Bronchial epithelial cell (primary cell): ENCODE measurements around the gene PTEN. TPM values are rescaled to one million over a fixed set of nuclear protein-coding genes. Genes with fewer than 3 reads are reported as not detected.
A peak's percentile ranks its signal among the peaks of the same experiment; 100 is the strongest.
"Not testable (repeated sequence)": the region's sequence is repeated elsewhere in the genome, so short reads cannot be mapped to it uniquely, and the experiment has no call there.

Experiments
- DNase-seq: peaks from one replicate; pipeline ENCODE4 v3.0.0-alpha.2; 2010; ENCODE audit warnings: low read depth
- FAIRE-seq: peaks from 2 replicates; lab custom pipeline; 2011; peaks lifted over from hg19 to GRCh38; lab: Jason Lieb, UNC
- H3K27me3 ChIP-seq: 2 replicates; pipeline ENCODE4 v1.5.1; 2011; ENCODE audit warnings: low read length; ENCODE audit not compliant: control insufficient read depth, insufficient read depth
- H3K36me3 ChIP-seq: 2 replicates; pipeline ENCODE4 v1.5.1; 2011; ENCODE audit warnings: low read length; ENCODE audit not compliant: control insufficient read depth, insufficient read depth
- H3K4me3 ChIP-seq: 2 replicates; pipeline ENCODE4 v1.5.1; 2011; ENCODE audit warnings: mild to moderate bottlenecking, low read depth, low read length, control low read depth
- total RNA-seq: library from RNA; depleted of rRNA; stranded (reverse); fragments of >200 nt; gene quantifications from 2 replicates; pipeline ENCODE4 v1.2.1, GENCODE V29; 2014
- TF ChIP-seq, protein P1 (sequence below): IDR thresholded peaks from 2 replicates; pipeline ENCODE4 v1.5.1; 2011; ENCODE audit warnings: mild to moderate bottlenecking, moderate library complexity, low read length, control low read depth, inconsistent platforms; ENCODE audit not compliant: insufficient read depth, severe bottlenecking

Gene PTEN
- total RNA-seq, 1 donor from 2014 or later = 90.0 TPM

DNA sequence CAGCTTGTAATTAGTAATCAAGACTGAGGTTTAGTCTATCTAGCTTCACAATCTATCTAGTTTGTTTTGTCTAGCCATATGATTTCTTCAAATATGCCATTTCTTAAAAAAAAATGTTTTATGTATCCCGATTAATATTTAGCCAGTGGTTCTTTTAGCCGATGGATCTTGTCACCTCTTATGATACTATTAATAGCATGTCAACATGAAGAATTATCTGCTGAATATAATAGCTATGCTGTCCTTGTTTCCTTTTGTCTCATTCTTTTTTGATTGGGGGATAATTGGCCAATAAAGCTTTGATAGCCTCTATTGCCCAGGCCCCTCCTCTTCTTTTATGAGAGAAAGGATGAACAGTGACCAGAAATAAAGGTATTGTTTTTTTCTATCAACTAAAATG, 32.8 kb downstream of the PTEN start:
- DNase-seq (no peak), FAIRE-seq (no peak)
- no peaks in the 10 kb centered on the region for H3K36me3 ChIP-seq
- TF ChIP-seq, protein P1, sequence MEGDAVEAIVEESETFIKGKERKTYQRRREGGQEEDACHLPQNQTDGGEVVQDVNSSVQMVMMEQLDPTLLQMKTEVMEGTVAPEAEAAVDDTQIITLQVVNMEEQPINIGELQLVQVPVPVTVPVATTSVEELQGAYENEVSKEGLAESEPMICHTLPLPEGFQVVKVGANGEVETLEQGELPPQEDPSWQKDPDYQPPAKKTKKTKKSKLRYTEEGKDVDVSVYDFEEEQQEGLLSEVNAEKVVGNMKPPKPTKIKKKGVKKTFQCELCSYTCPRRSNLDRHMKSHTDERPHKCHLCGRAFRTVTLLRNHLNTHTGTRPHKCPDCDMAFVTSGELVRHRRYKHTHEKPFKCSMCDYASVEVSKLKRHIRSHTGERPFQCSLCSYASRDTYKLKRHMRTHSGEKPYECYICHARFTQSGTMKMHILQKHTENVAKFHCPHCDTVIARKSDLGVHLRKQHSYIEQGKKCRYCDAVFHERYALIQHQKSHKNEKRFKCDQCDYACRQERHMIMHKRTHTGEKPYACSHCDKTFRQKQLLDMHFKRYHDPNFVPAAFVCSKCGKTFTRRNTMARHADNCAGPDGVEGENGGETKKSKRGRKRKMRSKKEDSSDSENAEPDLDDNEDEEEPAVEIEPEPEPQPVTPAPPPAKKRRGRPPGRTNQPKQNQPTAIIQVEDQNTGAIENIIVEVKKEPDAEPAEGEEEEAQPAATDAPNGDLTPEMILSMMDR = no peak
- H3K4me3 ChIP-seq = no peak overlapping the region
- H3K27me3 ChIP-seq = no peaks in the 10 kb centered on the region

DNA sequence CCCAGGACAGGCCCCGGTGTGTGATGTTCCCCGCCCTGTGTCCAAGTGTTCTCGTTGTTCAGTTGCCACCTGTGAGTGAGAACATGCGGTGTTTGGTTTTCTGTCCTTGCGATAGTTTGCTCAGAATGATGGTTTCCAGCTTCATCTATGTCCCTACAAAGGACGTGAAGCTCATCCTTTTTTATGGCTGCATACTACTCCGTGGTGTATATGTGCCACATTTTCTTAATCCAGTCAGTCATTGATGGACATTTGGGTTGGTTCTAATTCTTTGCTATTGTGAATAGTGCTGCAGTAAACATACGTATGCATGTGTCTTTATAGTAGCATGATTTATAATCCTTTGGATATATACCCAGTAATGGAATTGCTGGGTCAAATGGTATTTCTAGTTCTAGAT, 34.5 kb downstream of the PTEN start:
- not testable (repeated sequence) for H3K36me3 ChIP-seq, H3K4me3 ChIP-seq, DNase-seq, H3K27me3 ChIP-seq, FAIRE-seq

GRCh38 chr10:87903396-87903795, 40.0 kb downstream of the PTEN start:
- DNase-seq, H3K27me3 ChIP-seq, H3K36me3 ChIP-seq, FAIRE-seq, H3K4me3 ChIP-seq: not testable (repeated sequence)

- TF ChIP-seq, protein P1 = no peak
- no peak for FAIRE-seq
Measured at GRCh38 chr10:87913156-87913921, 49.9 kb downstream of the PTEN start.

GRCh38 chr10:87915406-87915805, 52.0 kb downstream of the PTEN start:
- TF ChIP-seq, protein P1 = no peak
- no peak for FAIRE-seq
- H3K4me3 ChIP-seq = no peak overlapping the region

More at GRCh38 chr10:87913156-87913921, 49.9 kb downstream of the PTEN start:
- H3K36me3 ChIP-seq = no peaks in the 10 kb centered on the region
- H3K4me3 ChIP-seq = no peak overlapping the region
- no peak for DNase-seq
- H3K27me3 ChIP-seq = no peaks in the 10 kb centered on the region

GRCh38 chr10:87915989-87916388, 52.6 kb downstream of the PTEN start:
- FAIRE-seq (no peak), DNase-seq (peak; percentile 38)
- Histone ChIP-seq H3K4me3 (no peak overlapping the region), H3K36me3 (no peaks in the 10 kb centered on the region), H3K27me3 (no peaks in the 10 kb centered on the region)
- TF ChIP-seq, protein P1 = no peak

More at GRCh38 chr10:87915406-87915805, 52.0 kb downstream of the PTEN start:
- H3K27me3 ChIP-seq = no peaks in the 10 kb centered on the region
- H3K36me3 ChIP-seq = no peaks in the 10 kb centered on the region
- DNase-seq = no peak

- no peaks in the 10 kb centered on the region for H3K36me3 ChIP-seq
- FAIRE-seq (no peak), DNase-seq (peak; percentile 17)
- TF ChIP-seq, protein P1 = no peak
- H3K27me3 ChIP-seq = no peaks in the 10 kb centered on the region
- H3K4me3 ChIP-seq = no peak overlapping the region
Measured at GRCh38 chr10:87916515-87916914, 53.1 kb downstream of the PTEN start.
